Stimulated activated CD4-positive, alpha-beta T cell treated with anti-CD3 and anti-CD28 coated beads, Interleukin-12 subunit alpha, Interleukin-12 subunit beta, amount 100 ng/mL, for 4 hours (primary cell): ENCODE data around the gene ZNF277.

Experiments
- DNase-seq: peaks from one replicate; pipeline ENCODE4 v3.0.0-alpha.2; 2020

ZNF277 gene

DNA sequence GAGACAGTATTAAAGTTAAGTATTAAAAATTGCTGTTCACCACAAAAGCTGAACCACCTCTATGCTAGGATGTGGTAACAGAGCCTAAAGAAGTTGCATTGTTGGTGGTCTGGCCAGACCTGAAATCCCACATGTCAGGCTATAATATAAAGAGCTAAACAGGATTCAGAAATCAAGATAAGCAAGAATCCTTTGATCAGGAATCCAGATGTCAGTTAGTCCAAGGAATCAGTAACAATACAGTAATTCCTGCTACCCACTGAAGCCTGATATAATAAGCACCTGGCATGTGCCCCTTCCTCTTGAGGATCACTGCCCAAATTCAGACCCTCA, 48.9 kb downstream of the ZNF277 start:
- DNase-seq: no peak

DNA sequence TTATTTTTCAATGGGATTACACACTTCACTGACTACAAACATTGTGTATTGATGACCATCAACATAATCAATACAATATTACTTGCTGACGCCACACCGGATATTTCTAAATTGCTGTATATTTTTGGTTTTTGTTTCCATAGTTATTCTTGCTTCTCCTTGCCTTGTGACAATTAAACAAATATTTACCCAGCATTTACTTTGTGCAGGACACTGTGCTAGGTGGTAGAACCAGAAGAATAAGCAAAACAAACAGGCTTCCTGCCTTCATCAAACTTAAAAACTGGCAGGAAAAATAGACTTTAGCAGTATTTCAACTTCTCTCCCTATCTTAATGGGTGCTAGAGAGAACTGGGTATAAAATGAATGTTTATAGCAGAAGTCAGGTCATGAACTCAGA, 50.6 kb downstream of the ZNF277 start:
- DNase-seq: no peak

DNA sequence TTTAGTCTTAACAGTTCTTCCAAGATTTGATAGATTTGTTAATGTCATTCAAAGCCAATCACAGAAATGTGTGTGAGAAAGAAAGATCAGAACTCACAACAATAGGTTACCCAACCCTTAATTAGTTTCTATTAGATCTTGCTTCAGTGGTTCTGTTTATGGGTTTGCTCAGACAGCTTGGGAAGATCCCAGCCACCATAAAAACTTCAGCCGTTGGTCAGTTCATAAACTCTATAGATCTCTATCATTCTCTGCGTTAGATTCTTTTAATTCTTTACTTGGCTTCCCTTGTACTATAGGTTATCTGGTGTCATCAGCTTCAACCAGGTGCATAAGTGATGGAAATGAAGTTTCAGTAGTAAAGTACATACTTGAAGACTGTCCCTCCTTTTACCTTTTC, 54.4 kb downstream of the ZNF277 start:
- no peak for DNase-seq

DNA sequence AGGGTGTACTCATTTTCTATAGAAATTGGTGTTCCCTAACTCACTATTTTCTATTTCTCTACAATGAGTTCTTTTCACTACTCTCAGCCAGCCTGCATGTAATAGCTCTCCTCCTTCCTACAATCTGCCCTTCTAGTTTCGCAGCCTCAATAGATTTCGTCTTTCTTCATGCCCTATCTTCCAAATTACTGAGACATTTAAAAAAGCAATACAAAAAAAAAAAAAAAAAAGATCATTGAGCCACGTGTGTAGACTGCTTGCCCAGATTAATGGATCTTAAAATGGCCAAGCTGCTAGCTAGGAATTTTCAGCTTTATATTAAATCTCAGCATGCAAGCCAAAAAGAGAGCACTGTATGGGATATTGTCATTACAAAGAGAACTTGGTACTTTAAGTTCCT, 55.5 kb downstream of the ZNF277 start:
- no peak for DNase-seq

DNA sequence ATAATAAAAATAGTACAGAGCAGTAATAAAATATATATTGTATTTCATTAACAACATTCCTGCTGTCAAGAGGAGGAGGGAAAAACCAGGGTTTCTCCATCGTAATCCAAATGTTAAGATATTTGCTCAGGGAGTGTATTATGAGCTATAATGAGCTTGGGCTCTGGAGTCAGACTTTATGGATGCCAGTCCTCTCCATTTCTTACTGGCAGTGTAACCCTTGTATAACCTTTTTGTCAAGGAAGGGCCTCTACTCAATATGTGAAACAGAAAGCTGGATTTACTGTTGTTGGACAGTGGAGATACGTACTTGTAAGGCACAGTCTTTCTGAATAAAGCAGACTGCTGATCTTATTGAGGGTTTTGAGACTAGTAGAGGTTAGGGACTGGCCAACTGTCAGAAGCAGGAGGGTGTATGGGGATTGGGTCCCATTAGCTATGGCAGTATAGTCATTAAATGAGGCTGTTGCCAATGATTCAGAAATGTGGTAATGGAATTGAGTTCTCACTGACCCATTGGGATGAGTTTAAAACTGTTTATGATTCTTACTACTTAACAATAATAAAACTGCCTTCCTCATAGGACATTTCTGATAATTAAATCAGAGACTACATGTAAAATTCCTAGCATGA, 56.5 kb downstream of the ZNF277 start:
- DNase-seq: no peak

DNA sequence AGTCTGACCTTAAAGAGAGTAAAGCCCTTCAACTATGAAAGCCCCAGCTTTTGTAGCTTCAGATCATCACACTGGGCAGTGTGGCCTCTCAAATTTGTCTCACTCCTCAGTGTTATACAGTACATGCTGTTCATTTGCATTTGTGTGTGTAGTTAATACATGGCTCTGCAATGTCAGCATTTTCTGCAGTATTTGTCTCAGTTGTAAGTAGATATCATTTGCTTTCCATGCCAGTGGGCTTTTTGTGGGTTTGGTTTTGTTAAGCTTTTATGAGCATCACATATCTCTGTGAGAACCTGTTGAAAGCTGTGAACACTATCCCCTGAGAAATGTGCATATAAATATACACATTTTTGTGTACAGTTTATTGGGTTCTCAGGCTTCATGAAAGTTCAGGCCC, 57.0 kb downstream of the ZNF277 start:
- DNase-seq: no peak

DNA sequence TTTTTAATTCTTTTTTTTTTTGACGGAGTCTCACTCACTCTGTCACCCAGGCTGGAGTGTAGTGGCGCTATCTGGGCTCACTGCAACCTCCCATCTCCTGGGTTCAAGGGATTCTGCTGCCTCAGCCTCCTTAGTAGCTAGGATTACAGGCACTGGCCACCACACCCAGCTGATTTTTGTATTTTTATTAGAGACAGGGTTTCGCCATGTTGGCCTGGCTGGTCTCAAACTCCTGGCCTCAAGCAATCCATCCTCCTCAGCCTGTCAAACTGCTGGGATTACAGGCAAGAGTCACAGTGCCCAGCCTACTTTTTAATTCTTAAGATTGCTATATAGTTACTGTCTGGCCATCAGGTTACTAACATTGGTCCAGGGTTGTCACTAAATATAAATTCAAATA, 59.6 kb downstream of the ZNF277 start:
- DNase-seq: no peak

DNA sequence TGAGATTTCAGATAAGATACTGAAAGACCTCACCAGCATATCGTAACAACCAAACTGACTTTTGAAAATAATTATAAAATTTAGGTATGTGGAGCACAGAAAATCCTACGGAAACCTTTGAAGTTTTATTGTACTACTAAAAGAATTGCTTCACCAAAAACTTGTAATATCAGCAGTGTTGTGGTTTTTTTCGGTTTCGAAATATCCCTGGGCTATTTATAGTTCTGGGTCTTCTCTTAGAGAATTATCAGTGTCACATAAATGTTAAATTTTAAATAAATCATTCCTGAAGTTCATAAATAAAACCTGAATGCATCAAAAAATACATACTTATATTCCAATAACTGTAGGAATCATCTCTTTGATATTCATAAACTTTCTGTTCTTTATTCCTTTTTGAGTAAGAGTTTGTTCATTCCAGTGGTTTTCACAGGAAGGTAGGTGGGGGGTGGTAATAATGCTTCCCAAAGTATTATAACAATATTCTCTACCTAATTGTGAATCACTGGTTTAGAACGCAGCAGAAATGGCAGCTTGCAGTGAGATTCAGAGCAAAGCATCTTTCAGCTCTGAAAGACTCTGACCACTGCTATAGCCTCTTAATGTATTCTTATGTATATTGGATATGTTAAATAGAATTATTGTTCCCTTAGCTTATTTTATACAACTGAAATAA, 60.2 kb downstream of the ZNF277 start:
- DNase-seq: no peak

DNA sequence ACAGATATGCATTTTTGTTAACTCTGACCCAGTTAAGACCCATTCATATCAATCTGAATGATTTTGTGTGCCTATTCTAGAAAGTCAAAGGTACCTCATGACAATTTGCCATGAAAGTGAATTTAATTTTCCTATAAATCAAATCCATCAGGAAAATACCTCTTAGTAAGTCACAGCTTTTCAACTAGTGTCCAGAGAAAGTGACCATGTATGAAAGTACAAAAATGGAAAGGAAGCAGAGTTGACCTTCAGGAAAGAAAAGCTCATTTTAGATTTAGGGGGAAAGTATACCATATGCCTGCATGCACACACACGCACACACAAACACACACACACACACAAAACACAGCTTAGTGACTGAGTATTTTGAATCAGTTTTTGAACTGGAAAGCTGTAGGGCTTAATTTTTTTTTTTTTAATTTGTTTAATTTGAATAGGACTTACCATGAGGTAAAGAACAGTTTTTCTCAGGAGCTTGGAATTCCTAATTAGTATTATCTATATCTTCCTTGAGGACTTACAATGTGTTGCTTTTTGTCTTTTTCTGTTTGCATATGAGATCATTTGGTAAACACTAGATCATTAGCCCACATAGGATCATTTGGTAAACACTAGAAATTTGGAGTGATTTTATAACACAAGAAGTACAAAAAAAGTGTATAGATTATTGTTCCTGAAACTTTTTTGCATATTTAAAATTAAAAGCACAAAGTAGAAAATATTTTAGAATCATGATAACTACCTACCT, 61.6 kb downstream of the ZNF277 start:
- DNase-seq: no peak

DNA sequence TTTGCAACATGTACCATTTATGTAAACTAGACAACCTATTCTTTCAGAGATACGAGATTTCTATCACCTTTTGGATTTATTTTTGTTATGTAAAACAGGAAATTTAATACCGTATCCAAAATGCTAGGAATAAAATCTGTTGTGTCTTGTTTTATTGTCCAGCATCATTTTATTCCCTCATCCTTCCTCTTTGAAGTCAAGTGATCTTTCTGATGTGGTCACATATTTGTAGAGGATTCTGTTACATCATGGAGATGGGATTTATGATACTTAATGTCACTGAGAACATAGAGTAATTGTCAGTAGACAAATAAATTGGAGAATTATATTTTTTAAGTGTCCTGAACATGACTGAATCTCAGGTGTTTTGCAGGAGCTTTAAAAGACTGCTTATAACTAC, 64.7 kb downstream of the ZNF277 start:
- DNase-seq: no peak

DNA sequence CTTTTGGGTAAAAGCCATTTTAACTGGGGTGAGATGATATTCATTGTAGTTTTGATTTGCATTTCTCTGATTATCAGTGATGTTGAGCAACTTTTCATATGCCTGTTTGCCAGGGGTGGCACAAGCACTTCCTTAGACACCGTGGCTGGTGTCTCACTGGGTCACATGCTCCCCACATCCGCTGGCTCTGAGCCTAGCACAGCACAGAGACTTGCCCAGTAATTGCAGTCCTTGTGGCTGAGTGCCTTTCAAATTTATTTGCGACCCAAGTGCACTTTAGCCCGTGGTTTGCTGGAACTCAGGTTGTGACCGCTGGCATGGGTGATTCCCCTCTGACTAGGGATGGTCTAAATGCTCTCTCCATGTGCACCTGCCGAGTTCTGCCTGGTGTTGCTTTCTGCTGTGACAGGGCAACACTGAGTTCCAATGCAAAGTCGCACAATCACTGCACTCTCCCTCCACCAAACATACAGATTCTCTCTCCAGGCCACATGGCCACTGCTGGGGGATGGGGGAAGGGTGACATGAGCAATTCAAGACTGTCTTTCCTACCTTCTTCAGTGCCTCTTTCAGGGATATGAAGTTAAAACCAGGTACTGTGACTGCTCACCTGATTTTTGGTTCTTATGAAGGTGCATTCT, 66.5 kb downstream of the ZNF277 start:
- DNase-seq: no peak

DNA sequence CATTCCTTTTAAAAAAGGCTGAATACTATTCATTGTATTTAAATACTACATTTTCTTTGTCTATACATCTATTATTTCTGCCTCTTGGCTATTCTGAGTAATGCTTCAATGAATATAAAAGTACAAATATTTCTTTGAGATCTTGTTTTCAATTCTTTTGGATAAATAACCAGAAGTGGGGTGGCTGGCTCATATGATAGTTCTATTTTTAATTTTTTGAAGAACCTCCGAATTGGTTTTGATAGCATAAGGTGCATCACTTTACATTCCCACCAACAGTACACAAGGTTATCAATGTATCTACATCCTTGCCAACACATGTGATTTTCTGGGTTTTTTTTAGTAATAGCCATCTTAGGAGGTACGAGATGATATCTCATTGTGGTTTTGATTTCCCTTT, 72.5 kb downstream of the ZNF277 start:
- no peak for DNase-seq

DNA sequence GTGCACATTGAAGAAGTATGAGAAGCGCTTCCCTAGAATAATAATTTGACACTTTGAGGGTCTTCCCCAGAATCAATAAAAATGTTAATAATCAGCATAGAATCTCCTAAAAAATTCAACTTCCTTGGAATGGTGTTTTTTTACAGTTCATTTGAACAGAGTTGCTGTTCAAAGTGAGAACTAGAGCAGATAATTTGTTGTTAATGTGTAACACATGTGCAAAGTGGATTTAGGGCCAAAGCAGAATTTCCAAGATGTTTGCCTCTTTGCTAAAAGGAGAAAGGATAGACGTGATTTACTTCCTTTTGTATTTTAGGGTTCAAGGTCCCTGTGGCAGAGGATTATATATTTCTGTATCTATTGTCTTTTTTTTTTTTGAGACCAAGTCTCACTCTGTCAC, 73.8 kb downstream of the ZNF277 start:
- no peak for DNase-seq

DNA sequence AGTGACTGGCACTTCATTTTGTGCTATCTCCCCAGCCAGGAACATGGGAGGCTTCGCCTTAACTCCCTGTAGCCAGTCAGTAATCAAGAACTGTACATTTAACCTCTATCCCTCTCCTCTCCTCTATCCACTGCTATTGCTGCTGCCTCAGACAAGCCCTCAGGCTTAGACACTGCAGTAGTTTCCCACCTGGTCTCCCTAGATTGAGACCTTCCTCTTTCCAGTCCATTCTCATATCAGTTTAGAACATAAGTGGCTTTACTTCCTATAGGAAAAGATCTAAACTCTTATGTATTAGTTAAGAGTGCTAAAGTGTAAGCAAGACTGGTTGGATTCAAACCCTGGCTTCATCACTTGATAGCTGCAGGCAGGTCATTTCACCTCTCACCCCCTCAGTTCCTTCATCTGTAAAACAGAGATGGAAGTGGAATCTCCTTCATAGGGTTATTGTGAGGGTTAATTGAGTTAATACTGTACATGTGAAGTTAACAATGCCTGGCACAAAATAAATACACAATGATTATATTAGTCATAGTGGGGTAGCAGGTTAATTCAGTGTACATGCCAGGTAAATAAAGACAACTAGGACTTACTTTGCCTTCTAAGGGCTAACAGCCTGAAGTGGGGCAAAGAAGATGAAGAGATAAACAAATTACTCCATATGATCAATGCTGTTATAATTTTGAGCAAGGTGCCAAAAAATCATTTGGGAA, 76.1 kb downstream of the ZNF277 start:
- DNase-seq: no peak

DNA sequence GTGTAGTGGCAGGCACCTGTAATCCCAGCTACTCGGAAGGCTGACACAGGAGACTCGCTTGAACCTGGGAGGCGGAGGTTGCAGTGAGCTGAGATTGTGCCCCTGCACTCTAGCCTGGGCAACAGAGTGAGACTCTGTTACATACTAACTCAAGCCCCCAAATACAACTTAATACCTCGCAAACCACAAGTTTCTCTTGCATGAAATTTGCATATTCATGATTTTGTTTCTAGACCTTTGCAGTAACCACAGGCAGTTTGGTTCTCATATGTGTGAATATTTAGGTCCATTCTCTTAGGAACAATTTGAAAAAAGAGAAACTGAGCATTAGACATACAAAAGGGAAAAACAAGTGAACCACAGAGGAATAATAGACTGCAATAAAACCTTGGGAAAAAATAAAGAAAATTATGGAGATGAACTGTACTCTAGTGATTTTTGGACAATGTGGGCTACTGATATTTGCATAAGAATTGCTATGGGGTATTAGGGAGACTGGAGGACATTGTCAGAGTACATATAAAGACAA, 77.0 kb downstream of the ZNF277 start:
- no peak for DNase-seq

DNA sequence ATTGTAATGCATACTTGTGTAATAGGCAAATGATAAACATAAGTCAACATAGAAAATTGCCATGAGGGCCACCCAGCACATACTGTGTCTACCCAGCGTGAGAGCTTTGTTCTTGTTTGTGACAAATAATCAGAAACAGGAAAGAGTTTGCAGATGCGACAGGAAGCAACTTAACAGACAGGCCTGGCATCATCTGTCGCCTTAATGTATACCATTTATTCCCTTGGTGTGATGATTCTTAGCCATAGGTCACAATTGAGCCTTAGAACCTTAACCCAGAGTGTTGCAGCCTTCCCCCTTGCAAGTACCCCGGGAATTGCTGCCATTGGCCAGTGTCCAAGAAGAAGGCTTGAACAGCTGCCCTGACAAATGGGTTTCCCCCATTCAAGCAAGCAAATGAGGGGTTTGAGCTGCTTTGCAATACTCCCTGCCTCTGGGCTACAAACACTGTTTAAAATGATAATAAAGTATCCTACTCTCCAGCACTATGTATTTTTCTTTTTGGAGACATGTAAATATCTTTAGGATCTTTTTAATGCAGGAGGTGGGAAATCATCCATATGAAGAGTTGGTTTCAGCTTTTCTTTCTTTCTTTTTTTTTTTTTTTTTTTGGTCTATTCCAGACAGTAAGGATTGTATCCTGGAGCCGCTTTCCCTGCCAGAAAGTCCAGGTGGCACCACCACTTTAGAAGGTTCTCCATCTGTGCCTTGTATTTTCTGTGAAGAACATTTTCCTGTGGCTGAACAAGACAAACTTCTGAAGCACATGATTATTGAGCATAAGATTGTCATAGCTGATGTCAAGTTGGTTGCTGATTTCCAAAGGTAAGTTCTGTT, 80.0 kb downstream of the ZNF277 start:
- no peak for DNase-seq

DNA sequence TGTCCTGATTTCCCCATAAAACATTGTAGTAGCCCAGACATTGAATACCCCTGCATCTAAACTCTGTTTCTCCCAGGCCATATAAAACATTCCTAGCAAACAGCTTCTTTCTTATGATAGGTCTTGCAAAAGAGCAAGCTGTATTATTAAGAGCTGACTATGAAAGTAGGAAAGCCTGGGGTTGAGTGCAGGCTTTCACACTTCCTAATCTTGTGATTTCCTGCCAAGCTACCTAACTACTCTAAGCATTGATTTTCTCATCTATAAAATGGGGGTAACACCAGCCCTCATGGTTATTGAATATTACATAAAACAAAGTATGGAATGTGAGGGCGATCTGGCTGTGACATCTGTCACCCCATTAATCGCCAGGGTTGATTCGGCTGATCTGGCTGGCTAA, 81.8 kb downstream of the ZNF277 start:
- DNase-seq: no peak

DNA sequence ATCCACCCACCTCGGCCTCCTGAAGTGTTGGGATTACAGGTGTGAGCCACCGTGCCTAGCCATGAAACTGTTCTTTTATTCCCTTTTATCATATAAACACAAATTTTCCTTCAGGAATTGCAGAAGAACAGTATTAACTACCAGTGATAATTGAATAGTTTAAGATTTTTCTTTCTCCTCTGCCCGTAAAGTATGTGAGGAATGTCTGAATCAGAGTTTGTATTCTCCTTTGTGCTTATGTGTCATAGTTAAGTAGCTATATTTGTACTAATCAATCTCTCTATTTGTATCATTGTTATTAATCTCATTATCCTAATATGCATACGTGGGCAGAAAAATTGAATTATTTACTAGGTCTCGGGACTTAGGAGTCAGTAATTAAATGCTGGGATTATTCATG, 83.6 kb downstream of the ZNF277 start:
- no peak for DNase-seq

DNA sequence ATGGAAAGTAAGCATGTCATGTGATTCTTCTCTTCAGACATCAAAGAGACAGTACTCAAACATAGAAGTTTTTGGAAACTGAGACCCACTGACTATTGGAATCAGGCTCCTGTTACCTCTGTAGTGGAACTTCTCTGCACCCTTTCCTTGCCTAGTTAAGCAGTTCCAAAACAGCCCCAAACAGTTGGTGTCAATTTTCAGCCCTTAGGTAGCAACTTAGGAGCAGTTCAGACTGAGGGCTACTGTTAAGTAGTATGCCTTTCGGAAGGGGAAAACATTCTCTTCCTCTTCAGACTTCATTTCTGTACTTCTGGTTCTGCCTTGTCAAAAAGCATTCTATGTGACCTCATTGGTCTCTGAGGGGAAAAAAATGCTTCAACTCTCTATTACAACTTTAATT, 85.7 kb downstream of the ZNF277 start:
- DNase-seq: no peak

DNA sequence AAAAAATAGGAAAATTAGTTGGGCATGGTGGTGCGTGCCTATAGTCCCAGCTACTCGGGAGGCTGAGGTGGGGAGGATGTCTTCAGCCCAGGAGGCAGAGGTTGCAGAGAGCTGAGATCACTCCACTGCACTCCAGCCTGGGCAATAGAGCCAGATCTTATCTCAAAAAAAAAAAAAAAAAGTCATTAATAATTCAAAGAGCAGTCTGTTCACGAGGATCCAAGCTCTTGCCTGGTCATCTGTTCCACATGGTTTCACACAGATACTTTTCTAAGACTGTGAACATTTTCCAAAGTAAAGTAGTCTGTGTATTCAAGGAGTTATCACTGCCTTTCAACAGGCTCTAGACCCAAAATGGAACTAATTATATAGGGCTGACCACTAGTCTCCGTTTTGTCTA, 86.9 kb downstream of the ZNF277 start:
- no peak for DNase-seq

DNA sequence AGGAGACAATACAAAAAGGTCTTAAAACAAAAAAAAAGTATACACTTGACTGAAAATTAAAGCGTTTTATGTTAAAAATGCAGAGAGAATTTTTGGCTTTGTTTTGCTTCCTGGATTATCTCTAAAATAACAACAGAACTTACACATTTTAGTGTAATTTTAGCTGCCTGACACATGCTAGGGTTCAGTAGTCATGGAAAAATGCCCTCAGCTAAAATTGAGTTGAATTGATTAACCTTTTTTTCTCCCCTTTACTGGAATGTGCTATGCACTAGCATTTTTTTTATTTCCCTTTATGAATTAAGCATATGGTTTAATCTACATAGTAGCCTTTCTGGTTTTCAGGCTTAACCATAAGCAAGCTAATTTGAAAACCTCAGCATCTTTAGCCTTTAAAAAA, 89.9 kb downstream of the ZNF277 start:
- DNase-seq: no peak

DNA sequence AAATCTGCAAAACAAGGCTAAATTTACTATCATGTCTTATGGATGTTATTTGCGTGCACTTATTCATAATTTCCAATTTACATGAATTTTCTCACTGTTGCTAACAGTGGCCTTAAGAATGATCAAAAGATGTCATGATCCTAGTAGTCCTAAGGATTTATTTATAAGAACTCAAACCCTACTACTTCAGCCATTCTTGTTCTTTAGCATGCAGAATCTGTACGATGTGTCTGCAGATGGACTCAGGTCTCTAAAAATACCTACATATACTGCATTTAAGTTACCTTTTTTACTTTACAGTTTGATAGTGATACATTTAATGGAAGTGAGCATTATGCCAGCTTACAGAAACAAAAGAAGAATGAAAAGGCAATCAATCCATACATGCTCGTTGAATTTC, 91.2 kb downstream of the ZNF277 start:
- no peak for DNase-seq
